Tibial nerve (tissue), 4 donors: Measurements from ENCODE around the gene C3.

Source experiments
- CTCF ChIP-seq, 5 experiments: fragments of 200-600 bp in 3 of 5; fragments of 450-650 bp in 2 of 5; sonication (generic) in 3 of 5; IDR thresholded peaks; one replicate each; pipeline ENCODE4 v1.5.1; 2016 to 2019; ENCODE audit warnings: antibody characterized with exemption in 5 of 5, mild to moderate bottlenecking in 3 of 5, moderate library complexity in 2 of 5
- EP300 ChIP-seq, 2 donors: sonication (generic); formaldehyde crosslinking; IDR thresholded peaks; one replicate each; pipeline ENCODE4 v1.6.1; 2017; ENCODE audit warnings: antibody characterized with exemption in 2 of 2, mild to moderate bottlenecking in 1 of 2
- POLR2A ChIP-seq, 2 donors: fragments of 450-650 bp; IDR thresholded peaks; one replicate each; pipeline ENCODE4 v1.6.1; 2017; ENCODE audit warnings: antibody characterized with exemption in 2 of 2, mild to moderate bottlenecking in 2 of 2, moderate library complexity in 2 of 2

GRCh38 chr19:6754136-6754535 lies 33.7 kb upstream of the C3 start:
- TF ChIP-seq CTCF (IDR thresholded peaks at IDR 0.05) (no peak), EP300 (IDR thresholded peaks at IDR 0.05) (no peak), POLR2A (IDR thresholded peaks at IDR 0.05) (no peak)
